NB4 (cell line): ENCODE results near the gene PRDX6.

Experiments
- POLR2A ChIP-seq: IDR thresholded peaks from 2 replicates; pipeline ENCODE4 v1.6.1; 2011; ENCODE audit warnings: mild to moderate bottlenecking; ENCODE audit not compliant: insufficient read length; ENCODE audit errors: extremely low read depth
- TF ChIP-seq, protein P1 (sequence below): IDR thresholded peaks from one replicate; pipeline ENCODE4 v1.5.1; 2012; ENCODE audit warnings: low read depth, low read length

DNA sequence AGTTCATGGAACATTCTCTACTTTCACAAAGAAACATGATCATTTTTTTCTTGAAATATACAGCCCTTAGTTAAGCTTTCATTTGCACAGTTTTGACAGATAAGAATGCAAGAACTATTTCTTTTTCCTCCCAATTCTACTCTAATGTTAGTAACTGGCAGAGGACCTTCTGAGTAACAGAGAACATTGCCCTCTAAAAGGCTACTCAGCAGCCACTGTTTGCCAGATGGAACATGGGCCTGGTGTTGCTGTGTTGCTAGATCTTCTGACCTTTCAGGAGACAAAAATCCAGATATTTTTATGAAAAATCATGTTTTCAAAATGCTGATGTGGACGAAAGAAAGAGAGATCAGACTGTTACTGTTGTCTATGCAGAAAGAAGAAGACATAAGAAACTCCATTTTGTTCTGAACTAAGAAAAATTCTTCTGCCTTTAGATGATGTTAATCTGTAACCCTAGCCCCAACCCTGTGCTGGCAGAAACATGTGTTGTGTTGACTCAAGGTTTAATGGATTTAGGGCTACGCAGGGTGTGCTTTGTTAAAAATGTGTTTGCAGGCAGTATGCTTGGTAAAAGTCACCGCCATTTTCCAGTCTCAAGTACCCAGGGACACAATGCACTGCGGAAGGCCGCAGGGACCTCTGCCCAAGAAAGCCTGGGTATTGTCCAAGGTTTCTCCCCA lies 2.9 kb upstream of the PRDX6 start:
- no peak for TF ChIP-seq POLR2A
- TF ChIP-seq, protein P1, sequence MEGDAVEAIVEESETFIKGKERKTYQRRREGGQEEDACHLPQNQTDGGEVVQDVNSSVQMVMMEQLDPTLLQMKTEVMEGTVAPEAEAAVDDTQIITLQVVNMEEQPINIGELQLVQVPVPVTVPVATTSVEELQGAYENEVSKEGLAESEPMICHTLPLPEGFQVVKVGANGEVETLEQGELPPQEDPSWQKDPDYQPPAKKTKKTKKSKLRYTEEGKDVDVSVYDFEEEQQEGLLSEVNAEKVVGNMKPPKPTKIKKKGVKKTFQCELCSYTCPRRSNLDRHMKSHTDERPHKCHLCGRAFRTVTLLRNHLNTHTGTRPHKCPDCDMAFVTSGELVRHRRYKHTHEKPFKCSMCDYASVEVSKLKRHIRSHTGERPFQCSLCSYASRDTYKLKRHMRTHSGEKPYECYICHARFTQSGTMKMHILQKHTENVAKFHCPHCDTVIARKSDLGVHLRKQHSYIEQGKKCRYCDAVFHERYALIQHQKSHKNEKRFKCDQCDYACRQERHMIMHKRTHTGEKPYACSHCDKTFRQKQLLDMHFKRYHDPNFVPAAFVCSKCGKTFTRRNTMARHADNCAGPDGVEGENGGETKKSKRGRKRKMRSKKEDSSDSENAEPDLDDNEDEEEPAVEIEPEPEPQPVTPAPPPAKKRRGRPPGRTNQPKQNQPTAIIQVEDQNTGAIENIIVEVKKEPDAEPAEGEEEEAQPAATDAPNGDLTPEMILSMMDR: no peak
